ENCODE results near the gene KIAA0825.

DNA sequence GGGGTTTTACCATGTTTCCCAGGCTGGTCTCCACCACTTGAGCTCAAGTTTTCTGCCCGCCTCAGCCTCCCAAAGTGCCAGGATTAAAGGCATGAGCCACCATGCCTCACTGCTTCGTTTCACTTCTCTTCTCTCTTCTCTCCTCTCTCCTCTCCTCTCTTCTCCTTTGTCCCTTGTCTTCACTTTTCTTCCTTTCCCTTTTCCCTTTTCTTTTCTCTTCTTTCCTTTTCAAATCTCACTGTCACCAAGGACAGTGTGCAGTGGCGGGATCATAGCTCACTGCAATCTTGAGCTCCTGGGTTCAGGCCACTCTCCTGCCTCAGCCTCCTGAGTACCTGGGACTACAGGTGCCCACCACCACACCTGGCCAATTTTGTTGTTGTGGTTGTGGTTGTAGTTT lies 49.5 kb upstream of the KIAA0825 start:
- TF ChIP-seq POLR2A (IDR thresholded peaks at IDR 0.05), result no peak
- TF ChIP-seq, protein P1, sequence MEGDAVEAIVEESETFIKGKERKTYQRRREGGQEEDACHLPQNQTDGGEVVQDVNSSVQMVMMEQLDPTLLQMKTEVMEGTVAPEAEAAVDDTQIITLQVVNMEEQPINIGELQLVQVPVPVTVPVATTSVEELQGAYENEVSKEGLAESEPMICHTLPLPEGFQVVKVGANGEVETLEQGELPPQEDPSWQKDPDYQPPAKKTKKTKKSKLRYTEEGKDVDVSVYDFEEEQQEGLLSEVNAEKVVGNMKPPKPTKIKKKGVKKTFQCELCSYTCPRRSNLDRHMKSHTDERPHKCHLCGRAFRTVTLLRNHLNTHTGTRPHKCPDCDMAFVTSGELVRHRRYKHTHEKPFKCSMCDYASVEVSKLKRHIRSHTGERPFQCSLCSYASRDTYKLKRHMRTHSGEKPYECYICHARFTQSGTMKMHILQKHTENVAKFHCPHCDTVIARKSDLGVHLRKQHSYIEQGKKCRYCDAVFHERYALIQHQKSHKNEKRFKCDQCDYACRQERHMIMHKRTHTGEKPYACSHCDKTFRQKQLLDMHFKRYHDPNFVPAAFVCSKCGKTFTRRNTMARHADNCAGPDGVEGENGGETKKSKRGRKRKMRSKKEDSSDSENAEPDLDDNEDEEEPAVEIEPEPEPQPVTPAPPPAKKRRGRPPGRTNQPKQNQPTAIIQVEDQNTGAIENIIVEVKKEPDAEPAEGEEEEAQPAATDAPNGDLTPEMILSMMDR (IDR thresholded peaks at IDR 0.05), result no peak
- no peak for TF ChIP-seq EP300 (IDR thresholded peaks at IDR 0.05)

Measured in tibial nerve (tissue), 4 donors.